Progenitor cell of endocrine pancreas (in vitro differentiated cells): ENCODE results near the gene C1orf167. TPM values are rescaled to one million over a fixed set of nuclear protein-coding genes. Genes with fewer than 3 reads are reported as not detected.

ENCODE experiments used
- DNase-seq: peaks from one replicate; pipeline ENCODE4 v3.0.0; 2021; ENCODE audit warnings: low spot score; ENCODE audit not compliant: unreplicated experiment
- H3K27ac Mint-ChIP-seq: 2 replicates; pipeline ENCODE4 v1.8.0; 2021; ENCODE audit warnings: mild to moderate bottlenecking, moderate library complexity, mixed read lengths
- H3K27me3 Mint-ChIP-seq: 2 replicates; pipeline ENCODE4 v1.8.0; 2021; ENCODE audit warnings: mixed read lengths
- H3K36me3 Mint-ChIP-seq: 2 replicates; pipeline ENCODE4 v1.8.0; 2022; ENCODE audit warnings: mixed read lengths; ENCODE audit not compliant: insufficient read depth
- H3K4me1 Mint-ChIP-seq: 2 replicates; pipeline ENCODE4 v1.8.0; 2021; ENCODE audit warnings: low read depth, mixed read lengths
- H3K4me3 Mint-ChIP-seq: 2 replicates; pipeline ENCODE4 v1.8.0; 2021; ENCODE audit warnings: low read depth, mild to moderate bottlenecking, moderate library complexity, mixed read lengths
- H3K9me3 Mint-ChIP-seq: 2 replicates; pipeline ENCODE4 v1.8.0; 2021; ENCODE audit warnings: low read depth, mixed read lengths
- CTCF ChIP-seq: fragments of 200-600 bp; sonication (generic); IDR thresholded peaks from one replicate; pipeline ENCODE4 v1.5.0; 2021; ENCODE audit warnings: antibody characterized with exemption, mild to moderate bottlenecking; ENCODE audit not compliant: unreplicated experiment
- total RNA-seq: library from RNA; stranded (reverse); gene quantifications from 2 replicates; pipeline ENCODE4 v1.2.1, GENCODE V29; 2021

C1orf167 gene
- total RNA-seq, 1 donor from 2014 or later = not detected

- Mint-ChIP-seq H3K27me3 (no peaks in the 10 kb centered on the region), H3K4me3 (no peak overlapping the region), H3K9me3 (no peaks in the 10 kb centered on the region), H3K36me3 (peaks cover 25% of the 10 kb centered on the region), H3K4me1 (no peaks in the 10 kb centered on the region), H3K27ac (peak overlapping the region; percentile 41)
- no peak for TF ChIP-seq CTCF
- no peak for DNase-seq
These were observed 55.2 kb downstream of the C1orf167 start for GRCh38 chr1:11817192-11817591.

DNA sequence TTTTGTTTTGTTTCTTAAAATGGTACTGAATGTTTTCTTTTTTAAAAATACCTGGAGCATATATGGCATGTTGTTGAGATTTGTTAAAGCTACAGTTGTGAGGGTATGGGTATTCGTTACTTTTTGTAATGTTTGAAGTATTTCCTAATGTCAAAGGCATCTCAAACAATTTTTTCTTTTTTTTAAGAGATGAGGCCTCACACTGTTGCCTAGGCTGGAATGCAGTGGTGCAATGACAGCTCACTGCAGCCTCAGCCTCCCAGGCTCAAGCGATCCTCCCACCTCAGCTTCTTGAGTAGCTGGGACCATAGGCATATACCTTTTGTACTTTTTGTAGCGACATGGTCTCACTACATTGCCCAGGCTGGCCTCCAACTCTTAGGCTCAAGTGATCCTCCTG is 60.1 kb downstream of the C1orf167 start:
- Mint-ChIP-seq H3K4me1 (no peaks in the 10 kb centered on the region), H3K4me3 (no peak overlapping the region), H3K27me3 (no peaks in the 10 kb centered on the region), H3K27ac (no peak overlapping the region), H3K9me3 (no peaks in the 10 kb centered on the region), H3K36me3 (peaks cover 21% of the 10 kb centered on the region)
- no peak for TF ChIP-seq CTCF
- DNase-seq = no peak

GRCh38 chr1:11823366-11824137 is 61.6 kb downstream of the C1orf167 start:
- DNase-seq = no peak
- Mint-ChIP-seq H3K27ac (no peak overlapping the region), H3K36me3 (peaks cover 23% of the 10 kb centered on the region), H3K4me1 (no peaks in the 10 kb centered on the region), H3K27me3 (no peaks in the 10 kb centered on the region), H3K4me3 (no peak overlapping the region), H3K9me3 (no peaks in the 10 kb centered on the region)
- no peak for TF ChIP-seq CTCF

GRCh38 chr1:11825131-11825530 is 63.1 kb downstream of the C1orf167 start:
- H3K36me3 Mint-ChIP-seq = peaks cover 19% of the 10 kb centered on the region
- TF ChIP-seq CTCF = no peak
- no peak overlapping the region for H3K4me3 Mint-ChIP-seq
- H3K27me3 Mint-ChIP-seq = no peaks in the 10 kb centered on the region
- no peaks in the 10 kb centered on the region for H3K9me3 Mint-ChIP-seq
- no peaks in the 10 kb centered on the region for H3K4me1 Mint-ChIP-seq
- no peak overlapping the region for H3K27ac Mint-ChIP-seq
- no peak for DNase-seq

- TF ChIP-seq CTCF = no peak
- Mint-ChIP-seq H3K27me3 (no peaks in the 10 kb centered on the region), H3K9me3 (no peaks in the 10 kb centered on the region), H3K36me3 (peaks cover 19% of the 10 kb centered on the region), H3K4me1 (no peaks in the 10 kb centered on the region), H3K4me3 (no peak overlapping the region), H3K27ac (no peak overlapping the region)
- no peak for DNase-seq
These were observed 65.0 kb downstream of the C1orf167 start for GRCh38 chr1:11826946-11827345.
